Measurements from ENCODE around the gene MYCBPAP. TPM values are rescaled to one million over a fixed set of nuclear protein-coding genes. Genes with fewer than 3 reads are reported as not detected.

The MYCBPAP gene
- polyA plus RNA-seq, 2 of the 4 experiments (the other 2 are of a cell fraction) = 0.93 to 2.5 TPM

- Histone ChIP-seq H3K9me3 (no peaks in the 10 kb centered on the region), H3K4me1 (peaks cover 16% of the 10 kb centered on the region), H3K4me3 (no peak overlapping the region), H3K4me2 (no peak overlapping the region), H3K27ac (no peak overlapping the region)
- no peak for TF ChIP-seq NR3C1 (IDR thresholded peaks at IDR 0.05)
- TF ChIP-seq FOXS1 (CRISPR knock-in tag; IDR thresholded peaks at IDR 0.05) = no peak
- TF ChIP-seq CHD2 (IDR thresholded peaks at IDR 0.05; ENCODE audit: low read length, partially characterized antibody) = no peak
- no peak for TF ChIP-seq TFCP2L1 (CRISPR knock-in tag; IDR thresholded peaks at IDR 0.05)
- TF ChIP-seq POLR2A (IDR thresholded peaks at IDR 0.05; ENCODE audit: low read length) = no peak
- TF ChIP-seq ATOH8 (CRISPR knock-in tag; IDR thresholded peaks at IDR 0.05; ENCODE audit: low read depth) = no peak
- no peak for TF ChIP-seq MYC (IDR thresholded peaks at IDR 0.05; ENCODE audit: borderline replicate concordance, low read length)
- TF ChIP-seq USF2 (IDR thresholded peaks at IDR 0.05) = no peak
- TF ChIP-seq ZC3H11A (IDR thresholded peaks at IDR 0.05) = no peak
- TF ChIP-seq PBX3 (IDR thresholded peaks at IDR 0.05) = no peak
- TF ChIP-seq HOXB5 (CRISPR knock-in tag; IDR thresholded peaks at IDR 0.05) = no peak
- TF ChIP-seq PHF8 (IDR thresholded peaks at IDR 0.05; ENCODE audit: borderline replicate concordance, low read depth) = no peak
- TF ChIP-seq ESRRA (IDR thresholded peaks at IDR 0.05; ENCODE audit: borderline replicate concordance, low read length) = no peak
- TF ChIP-seq FOSL2 (IDR thresholded peaks at IDR 0.05) = no peak
- no peak for TF ChIP-seq FOSL2 (CRISPR knock-in tag; IDR thresholded peaks at IDR 0.05)
- no peak for TF ChIP-seq RAD21 (conservative IDR thresholded peaks at IDR 0.05 in 1 of 2, IDR thresholded peaks at IDR 0.05 in 1 of 2)
- no peak for TF ChIP-seq KDM5A (IDR thresholded peaks at IDR 0.05)
- TF ChIP-seq SMC3 (IDR thresholded peaks at IDR 0.05) = no peak
- no peak for TF ChIP-seq HEYL (CRISPR knock-in tag; IDR thresholded peaks at IDR 0.05)
- no peak for TF ChIP-seq RCOR1 (IDR thresholded peaks at IDR 0.05; ENCODE audit: low read depth, low read length)
- no peak for TF ChIP-seq CEBPB (IDR thresholded peaks at IDR 0.05)
- FAIRE-seq (no peak), DNase-seq (ENCODE audit: low read depth in 1 of 2, low spot score in 1 of 2) (no peak), ATAC-seq (no peak)
- ChIA-PET POLR2A (no interaction called here), CTCF (interaction anchor here (0.6 to 19.6 kb wide), 4 partner anchors 10 to 722 kb away, joined by 3 to 238 read pairs (median 8); partner anchors contain the start of genes LRRC59 and RSAD1)
- WGBS (ENCODE audit: missing lambda C conversion rate) = 94% methylated on average over 9 of the region's 9 CpGs
These were observed 42.6 kb upstream of the MYCBPAP start for GRCh38 chr17:50465635-50466034.

GRCh38 chr17:50466371-50467113, 41.7 kb upstream of the MYCBPAP start:
- peak overlapping the region; percentile 18 to 29; a peak in 4 of 6 replicates for H3K27ac ChIP-seq
- FAIRE-seq (no peak), ATAC-seq (peak in 1 of 2 experiments; percentile 35; a peak in 3 of 6 replicates), DNase-seq (ENCODE audit: low read depth in 1 of 2, low spot score in 1 of 2) (no peak)
- ChIA-PET CTCF (interaction anchor here (0.6 to 19.6 kb wide), 6 partner anchors 9 to 723 kb away, joined by 3 to 238 read pairs (median 7); partner anchors contain the start of genes LRRC59 and RSAD1), POLR2A (no interaction called here)
- H3K9me3 ChIP-seq = no peaks in the 10 kb centered on the region
- H3K4me3 ChIP-seq = no peak overlapping the region
- peaks cover 16% of the 10 kb centered on the region for H3K4me1 ChIP-seq
- H3K4me2 ChIP-seq = peak overlapping the region; percentile 42
- WGBS (ENCODE audit: missing lambda C conversion rate) = 56% methylated on average over 9 of the region's 9 CpGs
- TF ChIP-seq BCL3 (IDR thresholded peaks at IDR 0.05) (no peak), MAX (IDR thresholded peaks at IDR 0.05) (no peak), NR3C1 (IDR thresholded peaks at IDR 0.05) (no peak), HMGXB4 (CRISPR knock-in tag; IDR thresholded peaks at IDR 0.05; ENCODE audit: borderline replicate concordance) (no peak), ATOH8 (CRISPR knock-in tag; IDR thresholded peaks at IDR 0.05; ENCODE audit: low read depth) (no peak), USF2 (IDR thresholded peaks at IDR 0.05) (no peak), ZSCAN20 (CRISPR knock-in tag; IDR thresholded peaks at IDR 0.05) (no peak), E2F6 (IDR thresholded peaks at IDR 0.05; ENCODE audit: borderline replicate concordance, low read depth) (no peak), HDAC2 (IDR thresholded peaks at IDR 0.05) (no peak), NPAS2 (CRISPR knock-in tag; IDR thresholded peaks at IDR 0.05; ENCODE audit: borderline replicate concordance) (no peak), CBX2 (IDR thresholded peaks at IDR 0.05; ENCODE audit: borderline replicate concordance, low read depth) (no peak)

Data from A549 (cell line).